ENCODE measurements around the gene MID1. TPM values are rescaled to one million over a fixed set of nuclear protein-coding genes. Genes with fewer than 3 reads are reported as not detected.

Gene MID1
- total RNA-seq, 2 donors from 2014 or later: 8.0 to 9.6 TPM

GRCh38 chrX:10536744-10537143, 83.6 kb downstream of the MID1 start:
- Histone ChIP-seq H3K4me1 (no peaks in the 10 kb centered on the region), H3K36me3 (no peaks in the 10 kb centered on the region), H3K4me3 (no peak overlapping the region), H3K27me3 (no peaks in the 10 kb centered on the region), H3K9me3 (no peaks in the 10 kb centered on the region), H3K27ac (no peak overlapping the region)
- no peak for TF ChIP-seq CTCF (IDR thresholded peaks at IDR 0.05)
- no peak for DNase-seq (ENCODE audit: low spot score)

- no peaks in the 10 kb centered on the region for H3K27me3 ChIP-seq
Observed at GRCh38 chrX:10534611-10535010, 85.8 kb downstream of the MID1 start.

GRCh38 chrX:10533696-10534365, 86.6 kb downstream of the MID1 start:
- no peaks in the 10 kb centered on the region for H3K9me3 ChIP-seq
- H3K4me3 ChIP-seq: no peak overlapping the region
- no peaks in the 10 kb centered on the region for H3K4me1 ChIP-seq
- DNase-seq (ENCODE audit: low spot score): no peak
- no peaks in the 10 kb centered on the region for H3K27me3 ChIP-seq
- H3K27ac ChIP-seq: no peak overlapping the region
- no peaks in the 10 kb centered on the region for H3K36me3 ChIP-seq
- no peak for TF ChIP-seq CTCF (IDR thresholded peaks at IDR 0.05)

More at GRCh38 chrX:10534611-10535010, 85.8 kb downstream of the MID1 start:
- no peak for TF ChIP-seq CTCF (IDR thresholded peaks at IDR 0.05)
- no peak overlapping the region for H3K4me3 ChIP-seq
- H3K27ac ChIP-seq: no peak overlapping the region
- H3K36me3 ChIP-seq: no peaks in the 10 kb centered on the region
- H3K4me1 ChIP-seq: no peaks in the 10 kb centered on the region
- DNase-seq (ENCODE audit: low spot score): no peak
- no peaks in the 10 kb centered on the region for H3K9me3 ChIP-seq

- H3K9me3 ChIP-seq: no peaks in the 10 kb centered on the region
- no peak for DNase-seq (ENCODE audit: low spot score)
- no peaks in the 10 kb centered on the region for H3K27me3 ChIP-seq
- no peak overlapping the region for H3K27ac ChIP-seq
- H3K4me1 ChIP-seq: no peaks in the 10 kb centered on the region
- H3K4me3 ChIP-seq: no peak overlapping the region
- TF ChIP-seq CTCF (IDR thresholded peaks at IDR 0.05): no peak
- H3K36me3 ChIP-seq: no peaks in the 10 kb centered on the region
Observed at GRCh38 chrX:10531927-10532326, 88.5 kb downstream of the MID1 start.

GRCh38 chrX:10529344-10529743, 91.0 kb downstream of the MID1 start:
- H3K27me3 ChIP-seq: no peaks in the 10 kb centered on the region
- no peak overlapping the region for H3K27ac ChIP-seq
- no peak overlapping the region for H3K4me3 ChIP-seq
- no peak for DNase-seq (ENCODE audit: low spot score)
- no peaks in the 10 kb centered on the region for H3K4me1 ChIP-seq
- H3K9me3 ChIP-seq: no peaks in the 10 kb centered on the region
- TF ChIP-seq CTCF (IDR thresholded peaks at IDR 0.05): no peak
- H3K36me3 ChIP-seq: no peaks in the 10 kb centered on the region

GRCh38 chrX:10526451-10526850, 93.9 kb downstream of the MID1 start:
- H3K4me3 ChIP-seq: no peak overlapping the region
- H3K27me3 ChIP-seq: no peaks in the 10 kb centered on the region
- H3K36me3 ChIP-seq: no peaks in the 10 kb centered on the region
- TF ChIP-seq CTCF (IDR thresholded peaks at IDR 0.05): no peak
- no peaks in the 10 kb centered on the region for H3K4me1 ChIP-seq
- H3K27ac ChIP-seq: no peak overlapping the region
- DNase-seq (ENCODE audit: low spot score): no peak
- H3K9me3 ChIP-seq: no peaks in the 10 kb centered on the region
